ENCODE data around the gene ZFP36.

Gene ZFP36

DNA sequence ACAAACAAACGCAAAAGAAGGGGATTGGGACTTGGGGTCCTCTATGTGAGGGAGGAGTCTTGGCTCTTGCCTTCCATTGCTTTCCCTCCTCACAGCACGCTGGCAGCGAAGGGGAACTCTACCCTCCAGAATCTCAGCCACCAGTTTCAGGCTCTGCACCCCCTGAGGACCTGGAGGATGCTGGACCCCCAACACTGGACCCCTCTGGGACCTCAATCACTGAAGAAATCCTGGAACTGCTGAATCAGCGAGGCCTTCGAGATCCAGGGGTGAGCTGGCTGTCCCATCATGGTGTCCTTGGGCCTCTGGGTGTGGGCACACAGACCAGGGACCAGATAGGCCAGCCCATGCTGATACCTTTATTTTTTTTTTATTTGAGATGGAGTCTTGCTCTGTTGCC, 15.4 kb downstream of the ZFP36 start:
- H3K4me1 ChIP-seq (ENCODE audit: control insufficient read depth, insufficient read depth, low read length): no peaks in the 10 kb centered on the region
- H3K9ac ChIP-seq (ENCODE audit: low read length): no peak overlapping the region
- H3K27me3 ChIP-seq (ENCODE audit: control insufficient read depth, insufficient read depth, low read length): no peaks in the 10 kb centered on the region
- H3K9me3 ChIP-seq (ENCODE audit: control insufficient read depth, low read length): no peaks in the 10 kb centered on the region
- no peaks in the 10 kb centered on the region for H3K36me3 ChIP-seq (ENCODE audit: control insufficient read depth, insufficient read depth, low read length)
- H3K4me3 ChIP-seq (ENCODE audit: low read length): no peak overlapping the region

- Histone ChIP-seq H3K36me3 (ENCODE audit: control insufficient read depth, insufficient read depth, low read length) (no peaks in the 10 kb centered on the region), H3K9me3 (ENCODE audit: control insufficient read depth, low read length) (no peaks in the 10 kb centered on the region), H3K4me3 (ENCODE audit: low read length) (no peak overlapping the region), H3K27me3 (ENCODE audit: control insufficient read depth, insufficient read depth, low read length) (no peaks in the 10 kb centered on the region), H3K4me1 (ENCODE audit: control insufficient read depth, insufficient read depth, low read length) (peaks cover 3% of the 10 kb centered on the region), H3K9ac (ENCODE audit: low read length) (no peak overlapping the region)
Observed at GRCh38 chr19:39423258-39424086, 16.8 kb downstream of the ZFP36 start.

DNA sequence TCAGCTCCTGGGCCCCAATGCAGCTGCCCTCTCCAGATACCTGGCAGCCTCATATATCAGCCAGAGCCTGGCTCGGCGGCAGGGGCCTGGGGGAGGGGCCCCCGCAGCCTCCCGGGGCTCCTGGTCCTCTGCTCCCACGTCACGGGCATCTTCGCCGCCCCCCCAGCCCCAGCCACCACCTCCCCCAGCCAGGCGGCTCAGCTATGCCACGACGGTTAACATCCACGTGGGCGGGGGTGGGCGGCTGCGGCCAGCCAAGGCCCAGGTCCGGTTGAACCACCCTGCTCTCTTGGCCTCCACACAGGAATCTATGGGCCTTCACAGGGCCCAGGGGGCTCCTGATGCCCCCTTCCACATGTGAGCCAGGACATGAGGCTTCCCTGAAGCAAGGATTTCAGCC, 18.3 kb downstream of the ZFP36 start:
- Histone ChIP-seq H3K27me3 (ENCODE audit: control insufficient read depth, insufficient read depth, low read length) (no peaks in the 10 kb centered on the region), H3K9me3 (ENCODE audit: control insufficient read depth, low read length) (no peaks in the 10 kb centered on the region), H3K4me1 (ENCODE audit: control insufficient read depth, insufficient read depth, low read length) (peaks cover 3% of the 10 kb centered on the region), H3K9ac (ENCODE audit: low read length) (no peak overlapping the region), H3K36me3 (ENCODE audit: control insufficient read depth, insufficient read depth, low read length) (no peaks in the 10 kb centered on the region), H3K4me3 (ENCODE audit: low read length) (no peak overlapping the region)

DNA sequence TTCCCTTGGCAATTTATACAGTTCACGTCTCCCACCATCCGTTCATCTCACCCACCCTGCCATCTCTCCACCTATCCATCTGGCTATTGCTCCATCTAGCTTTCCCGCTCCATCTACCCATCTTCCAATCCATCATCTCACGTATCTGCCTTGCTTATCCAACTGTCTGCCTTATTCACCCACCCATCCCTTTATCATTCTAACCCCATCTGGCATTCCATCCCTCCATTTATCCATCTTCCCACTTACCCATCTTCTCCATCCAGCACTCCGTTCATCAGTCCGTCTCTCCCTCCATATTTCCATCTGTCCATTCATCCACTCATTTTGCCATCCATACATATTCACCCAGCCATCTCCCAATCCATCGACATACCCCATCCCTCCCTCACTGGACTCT, 19.1 kb downstream of the ZFP36 start:
- Histone ChIP-seq H3K9ac (ENCODE audit: low read length) (no peak overlapping the region), H3K4me1 (ENCODE audit: control insufficient read depth, insufficient read depth, low read length) (peaks cover 10% of the 10 kb centered on the region), H3K27me3 (ENCODE audit: control insufficient read depth, insufficient read depth, low read length) (no peaks in the 10 kb centered on the region), H3K36me3 (ENCODE audit: control insufficient read depth, insufficient read depth, low read length) (no peaks in the 10 kb centered on the region), H3K9me3 (ENCODE audit: control insufficient read depth, low read length) (no peaks in the 10 kb centered on the region), H3K4me3 (ENCODE audit: low read length) (no peak overlapping the region)

DNA sequence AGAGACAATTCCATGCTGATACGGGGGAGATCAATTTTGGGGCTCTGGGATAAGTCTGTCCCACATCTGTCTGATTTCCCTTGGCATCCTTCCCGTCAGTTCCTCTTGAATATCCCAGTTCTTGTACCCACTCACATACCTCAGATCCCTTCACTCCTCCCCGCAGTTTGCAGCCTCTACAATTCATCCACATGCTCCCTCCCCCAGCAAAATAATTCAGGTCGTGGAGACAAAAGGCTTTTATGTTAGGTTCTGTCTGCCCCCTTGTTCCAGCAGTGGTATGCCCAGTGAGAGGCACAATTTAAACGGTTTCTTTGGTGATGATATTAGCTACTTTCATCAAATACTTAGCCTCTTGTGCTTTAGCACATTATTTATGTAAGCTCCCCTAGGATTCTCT, 19.5 kb downstream of the ZFP36 start:
- no peaks in the 10 kb centered on the region for H3K36me3 ChIP-seq (ENCODE audit: control insufficient read depth, insufficient read depth, low read length)
- H3K9me3 ChIP-seq (ENCODE audit: control insufficient read depth, low read length): no peaks in the 10 kb centered on the region
- H3K9ac ChIP-seq (ENCODE audit: low read length): no peak overlapping the region
- H3K4me3 ChIP-seq (ENCODE audit: low read length): no peak overlapping the region
- no peaks in the 10 kb centered on the region for H3K27me3 ChIP-seq (ENCODE audit: control insufficient read depth, insufficient read depth, low read length)
- peaks cover 10% of the 10 kb centered on the region for H3K4me1 ChIP-seq (ENCODE audit: control insufficient read depth, insufficient read depth, low read length)

GRCh38 chr19:39427707-39428106, 21.1 kb downstream of the ZFP36 start:
- Histone ChIP-seq H3K9ac (ENCODE audit: low read length) (no peak overlapping the region), H3K27me3 (ENCODE audit: control insufficient read depth, insufficient read depth, low read length) (no peaks in the 10 kb centered on the region), H3K4me3 (ENCODE audit: low read length) (no peak overlapping the region), H3K36me3 (ENCODE audit: control insufficient read depth, insufficient read depth, low read length) (no peaks in the 10 kb centered on the region), H3K9me3 (ENCODE audit: control insufficient read depth, low read length) (no peaks in the 10 kb centered on the region), H3K4me1 (ENCODE audit: control insufficient read depth, insufficient read depth, low read length) (peaks cover 10% of the 10 kb centered on the region)

DNA sequence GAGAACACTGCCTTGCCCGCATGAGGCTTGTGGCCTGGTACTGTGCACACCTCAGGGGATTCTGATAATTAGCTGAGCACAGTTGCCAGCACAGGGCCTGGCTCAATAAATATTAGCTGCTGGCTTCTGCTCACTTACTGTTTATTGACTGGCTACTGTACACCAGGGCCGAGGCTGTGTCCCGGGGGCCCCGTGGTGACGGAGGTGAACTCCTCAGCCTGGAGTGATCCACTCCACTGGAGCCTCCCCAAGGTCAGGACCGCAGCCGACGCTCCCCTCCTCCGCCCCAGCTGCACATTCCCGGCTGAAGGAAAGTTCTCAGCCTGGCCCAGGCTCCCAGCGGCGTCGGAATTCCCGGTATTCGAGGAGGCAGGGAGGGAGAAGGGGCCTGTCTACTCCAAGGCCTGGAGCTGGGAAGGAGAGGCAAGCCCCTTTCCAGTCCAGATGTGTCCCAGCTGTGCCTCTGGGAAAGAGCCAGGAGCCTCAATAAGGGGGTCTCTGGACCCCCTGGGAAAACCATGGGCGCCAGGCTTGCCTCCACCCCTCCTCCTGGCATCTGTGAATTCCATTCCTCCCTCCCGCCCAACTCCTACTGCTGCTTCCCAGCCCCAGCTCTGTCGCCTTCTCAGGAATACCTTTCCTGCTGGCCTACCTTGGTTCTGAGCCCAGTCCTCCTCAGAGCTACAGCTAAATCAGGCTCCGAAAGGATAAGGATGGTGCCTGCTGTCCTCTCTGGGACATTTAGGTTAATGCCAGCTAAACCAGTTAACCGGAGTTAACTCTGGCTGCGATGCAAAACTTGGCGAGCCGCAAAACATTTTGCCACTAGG, 21.9 kb downstream of the ZFP36 start:
- Histone ChIP-seq H3K36me3 (ENCODE audit: control insufficient read depth, insufficient read depth, low read length) (peaks cover under 1% of the 10 kb centered on the region), H3K4me1 (ENCODE audit: control insufficient read depth, insufficient read depth, low read length) (peaks cover 10% of the 10 kb centered on the region), H3K4me3 (ENCODE audit: low read length) (no peak overlapping the region), H3K9ac (ENCODE audit: low read length) (peak overlapping the region; percentile 17), H3K9me3 (ENCODE audit: control insufficient read depth, low read length) (no peaks in the 10 kb centered on the region), H3K27me3 (ENCODE audit: control insufficient read depth, insufficient read depth, low read length) (no peaks in the 10 kb centered on the region)

DNA sequence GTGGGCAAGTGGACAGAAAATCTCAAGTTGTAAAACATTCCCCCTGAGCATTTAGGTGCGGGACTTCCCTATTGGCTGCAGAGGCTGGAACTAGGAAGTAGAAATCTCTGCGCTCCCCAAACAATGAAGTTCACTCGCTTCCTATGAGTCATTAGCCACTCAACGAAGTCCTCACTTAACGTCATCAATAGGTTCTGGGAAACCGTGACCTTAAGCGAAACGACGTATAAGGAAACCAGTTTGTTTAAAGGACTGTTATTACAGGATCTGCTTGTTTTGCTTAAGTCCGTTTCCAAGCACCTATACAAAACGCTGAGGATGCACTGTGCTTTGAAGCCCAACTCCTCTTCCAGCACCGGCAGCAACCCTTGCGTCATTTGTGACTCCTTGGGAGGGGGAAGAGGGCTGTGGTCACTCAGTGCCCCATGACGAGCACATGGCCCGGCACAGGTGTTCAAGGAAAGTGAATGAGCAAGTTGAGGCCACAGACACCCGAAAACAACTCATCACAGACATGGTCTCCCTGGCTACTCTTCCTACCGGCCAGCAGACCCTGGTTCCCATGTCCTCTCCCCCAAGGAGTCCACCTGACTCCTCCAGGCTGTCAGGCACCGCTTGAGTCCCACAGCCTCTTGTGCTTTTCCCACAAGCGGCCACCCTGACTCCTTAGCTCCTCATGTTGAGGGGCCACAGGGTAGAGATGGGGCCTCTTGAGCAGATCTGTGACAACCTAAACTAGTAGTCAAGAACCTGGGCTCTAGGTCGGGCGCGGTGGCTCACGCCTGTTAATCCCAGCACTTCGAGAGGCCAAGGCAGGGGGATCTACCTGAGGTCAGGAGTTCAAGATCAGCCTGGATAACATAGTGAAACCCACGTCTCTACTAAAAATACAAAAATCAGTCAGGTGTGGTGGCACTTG, 24.3 kb downstream of the ZFP36 start:
- H3K4me1 ChIP-seq (ENCODE audit: control insufficient read depth, insufficient read depth, low read length): peaks cover 20% of the 10 kb centered on the region
- no peaks in the 10 kb centered on the region for H3K9me3 ChIP-seq (ENCODE audit: control insufficient read depth, low read length)
- H3K36me3 ChIP-seq (ENCODE audit: control insufficient read depth, insufficient read depth, low read length): peaks cover 6% of the 10 kb centered on the region
- H3K9ac ChIP-seq (ENCODE audit: low read length): peak overlapping the region; percentile 11
- no peaks in the 10 kb centered on the region for H3K27me3 ChIP-seq (ENCODE audit: control insufficient read depth, insufficient read depth, low read length)
- no peak overlapping the region for H3K4me3 ChIP-seq (ENCODE audit: low read length)

DNA sequence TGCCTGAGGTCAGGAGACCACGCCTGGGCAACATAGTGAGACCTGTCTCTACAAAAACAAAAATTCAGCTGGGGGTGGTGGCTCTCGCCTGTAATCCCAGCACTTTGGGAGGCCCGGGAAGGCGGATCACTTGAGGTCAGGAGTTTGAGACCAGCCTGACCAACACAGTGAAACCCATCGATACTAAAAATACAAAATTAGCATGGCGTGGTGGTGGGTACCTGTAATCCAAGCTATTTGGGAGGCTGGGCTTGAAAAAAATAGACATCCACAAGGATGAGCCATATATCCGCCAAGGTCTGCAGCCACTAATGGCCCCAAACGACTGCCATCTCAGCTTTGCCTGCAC, 26.0 kb downstream of the ZFP36 start:
- peaks cover 27% of the 10 kb centered on the region for H3K4me1 ChIP-seq (ENCODE audit: control insufficient read depth, insufficient read depth, low read length)
- peaks cover 6% of the 10 kb centered on the region for H3K36me3 ChIP-seq (ENCODE audit: control insufficient read depth, insufficient read depth, low read length)
- H3K9ac ChIP-seq (ENCODE audit: low read length): no peak overlapping the region
- H3K9me3 ChIP-seq (ENCODE audit: control insufficient read depth, low read length): no peaks in the 10 kb centered on the region
- no peaks in the 10 kb centered on the region for H3K27me3 ChIP-seq (ENCODE audit: control insufficient read depth, insufficient read depth, low read length)
- H3K4me3 ChIP-seq (ENCODE audit: low read length): no peak overlapping the region

- no peak overlapping the region for H3K4me3 ChIP-seq (ENCODE audit: low read length)
- H3K36me3 ChIP-seq (ENCODE audit: control insufficient read depth, insufficient read depth, low read length): peaks cover 6% of the 10 kb centered on the region
- H3K27me3 ChIP-seq (ENCODE audit: control insufficient read depth, insufficient read depth, low read length): no peaks in the 10 kb centered on the region
- H3K9me3 ChIP-seq (ENCODE audit: control insufficient read depth, low read length): no peaks in the 10 kb centered on the region
- peaks cover 24% of the 10 kb centered on the region for H3K4me1 ChIP-seq (ENCODE audit: control insufficient read depth, insufficient read depth, low read length)
- no peak overlapping the region for H3K9ac ChIP-seq (ENCODE audit: low read length)
Observed at GRCh38 chr19:39433480-39434079, 26.9 kb downstream of the ZFP36 start.

DNA sequence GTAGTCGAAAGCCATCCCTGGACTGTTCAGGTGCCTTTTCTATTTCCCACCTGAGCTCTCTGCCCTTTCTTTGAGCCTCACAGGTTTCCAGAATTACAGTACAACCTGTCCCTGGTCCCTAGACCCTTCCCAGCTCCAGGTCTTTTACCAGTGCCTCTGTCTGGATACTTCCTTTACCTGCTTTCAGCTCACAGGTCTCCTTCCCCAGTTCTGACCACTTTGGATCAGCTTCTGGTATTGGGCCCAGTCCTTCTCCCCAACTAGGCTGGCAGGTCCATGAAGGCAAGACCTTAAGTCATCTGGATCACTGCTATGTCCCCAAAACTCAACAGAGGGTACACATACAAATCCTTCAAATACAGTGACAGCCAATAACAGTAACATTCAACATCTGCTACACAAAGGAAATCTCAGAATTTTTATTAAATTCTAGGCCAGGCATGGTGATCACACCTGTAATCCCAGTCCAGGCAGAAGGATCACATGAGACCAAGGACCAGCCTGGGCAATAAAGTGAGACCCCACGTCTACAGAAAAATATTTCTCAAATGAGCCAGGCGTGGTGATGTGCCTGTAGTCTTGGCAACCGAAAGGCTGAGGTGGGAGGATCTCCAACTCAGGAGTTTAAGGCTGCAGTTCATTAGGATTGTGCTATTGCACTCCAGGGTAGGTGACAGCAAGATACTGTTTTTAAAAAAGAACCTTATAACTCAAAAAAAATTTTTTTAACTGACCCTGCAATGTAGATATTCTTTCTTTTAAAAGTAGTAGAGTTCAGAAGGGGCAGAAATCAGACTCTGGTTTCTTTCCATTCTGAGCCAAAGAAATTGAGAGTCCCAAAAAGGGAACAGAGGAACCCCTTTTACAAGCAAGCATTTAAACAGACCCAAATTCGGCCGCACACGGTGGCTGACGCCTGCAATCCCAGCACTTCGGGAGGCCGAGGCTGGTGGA, 27.8 kb downstream of the ZFP36 start:
- Histone ChIP-seq H3K9me3 (ENCODE audit: control insufficient read depth, low read length) (no peaks in the 10 kb centered on the region), H3K9ac (ENCODE audit: low read length) (peak overlapping the region; percentile 94), H3K36me3 (ENCODE audit: control insufficient read depth, insufficient read depth, low read length) (peaks cover 6% of the 10 kb centered on the region), H3K27me3 (ENCODE audit: control insufficient read depth, insufficient read depth, low read length) (no peaks in the 10 kb centered on the region), H3K4me3 (ENCODE audit: low read length) (no peak overlapping the region), H3K4me1 (ENCODE audit: control insufficient read depth, insufficient read depth, low read length) (peaks cover 24% of the 10 kb centered on the region)

Measured in mucosa of stomach (tissue), 1 donor.